HEK293 (cell line): Measurements from ENCODE around the gene RDX.
A peak's percentile ranks its signal among the peaks of the same experiment; 100 is the strongest.

Experiments used
- CTCF ChIA-PET: fragments of 350-600 bp; formaldehyde crosslinking; extraction: SDS; loops from one replicate; lab custom pipeline; 2021; ENCODE audit warnings: antibody characterized with exemption; lab: Yijun Ruan, JAX
- POLR2A ChIA-PET: fragments of 300-600 bp; formaldehyde crosslinking; extraction: SDS; loops from one replicate; lab custom pipeline; 2020; ENCODE audit warnings: antibody characterized with exemption, inconsistent platforms; lab: Yijun Ruan, JAX
- H3K27ac ChIP-seq: fragments of 200-500 bp; sonication (Bioruptor generic); 2 replicates; pipeline ENCODE4 v1.5.1; 2014; ENCODE audit warnings: low read depth, low read length, control low read depth, inconsistent platforms; ENCODE audit errors: extremely low read depth
- H3K36me3 ChIP-seq, 2 experiments: fragments of 200-500 bp in 1 of 2; sonication (Bioruptor generic) in 1 of 2; 1 replicate in 1 of 2; 2 replicates in 1 of 2; pipeline ENCODE4 v1.5.1; 2014 to 2017; ENCODE audit warnings: inconsistent platforms in 2 of 2, low read length in 2 of 2; ENCODE audit not compliant: control insufficient read depth in 2 of 2, insufficient read depth in 1 of 2
- H3K4me1 ChIP-seq: fragments of 200-500 bp; sonication (Bioruptor generic); 2 replicates; pipeline ENCODE4 v1.5.1; 2014; ENCODE audit warnings: mild to moderate bottlenecking, low read length, inconsistent platforms; ENCODE audit not compliant: control insufficient read depth, insufficient read depth
- H3K4me3 ChIP-seq: 2 replicates; pipeline ENCODE4 v1.5.1; 2011; ENCODE audit warnings: low read depth, mild to moderate bottlenecking, control low read depth, low read length, moderate library complexity
- H3K9me3 ChIP-seq: fragments of 200-500 bp; sonication (Bioruptor generic); 2 replicates; pipeline ENCODE4 v1.5.1; 2014; ENCODE audit warnings: low read depth, low read length, inconsistent platforms; ENCODE audit not compliant: control insufficient read depth, insufficient read depth
- FEZF1 ChIP-seq: fragments of 450-650 bp; formaldehyde crosslinking; IDR thresholded peaks from 2 replicates; pipeline ENCODE4 v1.5.1; 2016; ENCODE audit warnings: missing biosample characterization, missing genetic modification characterization
- GLI2 ChIP-seq: fragments of 450-650 bp; formaldehyde crosslinking; IDR thresholded peaks from 2 replicates; pipeline ENCODE4; 2017; ENCODE audit warnings: missing biosample characterization, missing genetic modification characterization, low read depth, borderline replicate concordance
- MZF1 ChIP-seq: fragments of 450-650 bp; formaldehyde crosslinking; IDR thresholded peaks from 2 replicates; pipeline ENCODE4 v1.5.1; 2017; ENCODE audit warnings: missing biosample characterization, missing genetic modification characterization, borderline replicate concordance
- PRDM10 ChIP-seq: fragments of 450-650 bp; formaldehyde crosslinking; IDR thresholded peaks from 2 replicates; pipeline ENCODE4 v1.5.1; 2016; ENCODE audit warnings: missing biosample characterization, missing genetic modification characterization
- PRDM2 ChIP-seq: fragments of 450-650 bp; formaldehyde crosslinking; IDR thresholded peaks from 2 replicates; pipeline ENCODE4 v1.5.1; 2016; ENCODE audit warnings: missing biosample characterization, missing genetic modification characterization, borderline replicate concordance
- PRDM6 ChIP-seq: fragments of 450-650 bp; formaldehyde crosslinking; IDR thresholded peaks from 2 replicates; pipeline ENCODE4 v1.5.1; 2017; ENCODE audit warnings: missing biosample characterization, missing genetic modification characterization
- TCF7L2 ChIP-seq: IDR thresholded peaks from 2 replicates; pipeline ENCODE4 v1.6.1; 2011; ENCODE audit warnings: low read depth, mild to moderate bottlenecking, inconsistent platforms, low read length, moderate library complexity, borderline replicate concordance
- TRIM28 ChIP-seq: IDR thresholded peaks from 2 replicates; pipeline ENCODE4 v1.6.1; 2011; ENCODE audit warnings: low read length, control low read depth, borderline replicate concordance
- ZBTB21 ChIP-seq: fragments of 450-650 bp; formaldehyde crosslinking; IDR thresholded peaks from 2 replicates; pipeline ENCODE4 v1.5.1; 2017; ENCODE audit warnings: missing biosample characterization, missing genetic modification characterization
- ZFP3 ChIP-seq: fragments of 450-650 bp; formaldehyde crosslinking; IDR thresholded peaks from 2 replicates; pipeline ENCODE4 v1.5.1; 2016; ENCODE audit warnings: low read depth, missing biosample characterization, missing genetic modification characterization
- ZNF544 ChIP-seq: fragments of 450-650 bp; formaldehyde crosslinking; IDR thresholded peaks from 2 replicates; pipeline ENCODE4 v1.5.0; 2017; ENCODE audit warnings: missing biosample characterization, missing genetic modification characterization
- ZNF600 ChIP-seq: fragments of 450-650 bp; formaldehyde crosslinking; IDR thresholded peaks from 2 replicates; pipeline ENCODE4 v1.5.1; 2016; ENCODE audit warnings: missing biosample characterization, missing genetic modification characterization
- ZNF610 ChIP-seq: fragments of 450-650 bp; formaldehyde crosslinking; IDR thresholded peaks from 2 replicates; pipeline ENCODE4 v1.5.1; 2016; ENCODE audit warnings: missing biosample characterization, missing genetic modification characterization, borderline replicate concordance
- ZSCAN30 ChIP-seq: fragments of 450-650 bp; IDR thresholded peaks from 2 replicates; pipeline ENCODE4 v1.5.1; 2018; ENCODE audit warnings: missing biosample characterization, mild to moderate bottlenecking, missing genetic modification characterization, moderate library complexity

The RDX gene

GRCh38 chr11:110305169-110306018, 9.0 kb upstream of the RDX start (continued):
- TF ChIP-seq PRDM2 (tag by site-specific recombination) (no peak), GLI2 (tag by site-specific recombination) (peak; percentile 98)

GRCh38 chr11:110303414-110303826, 7.0 kb upstream of the RDX start:
- CTCF ChIA-PET: interaction anchor here (0.5 kb wide), 1 partner anchor 99 kb away, joined by 6 read pairs; no protein-coding TSS in a partner anchor

More at GRCh38 chr11:110303414-110303826, 7.0 kb upstream of the RDX start:
- Histone ChIP-seq H3K36me3 (no peaks in the 10 kb centered on the region), H3K4me3 (no peak overlapping the region), H3K9me3 (no peaks in the 10 kb centered on the region), H3K27ac (peak overlapping the region; percentile 26; the same call in 1 of the 2 replicates), H3K4me1 (peaks cover 3% of the 10 kb centered on the region)
- POLR2A ChIA-PET: no interaction called here
- 0 out of 2 replicates have a peak, but pooled peaks have one; percentile 12 for TF ChIP-seq PRDM10
- TF ChIP-seq TRIM28: peak; percentile 80
- TF ChIP-seq ZNF610 (tag by site-specific recombination): peak; percentile 96; the same call in 1 of the 2 replicates
- peak; percentile 33; the same call in 1 of the 2 replicates for TF ChIP-seq MZF1 (tag by site-specific recombination)
- TF ChIP-seq ZSCAN30 (tag by site-specific recombination): 0 out of 2 replicates have a peak, but pooled peaks have one; percentile 52
- peak; percentile 80 for TF ChIP-seq FEZF1 (tag by site-specific recombination)
- no peak for TF ChIP-seq ZNF544 (tag by site-specific recombination)
- peak; percentile 31; the same call in 1 of the 2 replicates for TF ChIP-seq TCF7L2
- no peak for TF ChIP-seq ZBTB21 (tag by site-specific recombination)
- TF ChIP-seq ZFP3 (tag by site-specific recombination): no peak
- TF ChIP-seq ZNF600 (tag by site-specific recombination): no peak
- peak; percentile 88 for TF ChIP-seq PRDM6 (tag by site-specific recombination)
